ENCODE results near the gene PTPRJ.

PTPRJ gene

DNA sequence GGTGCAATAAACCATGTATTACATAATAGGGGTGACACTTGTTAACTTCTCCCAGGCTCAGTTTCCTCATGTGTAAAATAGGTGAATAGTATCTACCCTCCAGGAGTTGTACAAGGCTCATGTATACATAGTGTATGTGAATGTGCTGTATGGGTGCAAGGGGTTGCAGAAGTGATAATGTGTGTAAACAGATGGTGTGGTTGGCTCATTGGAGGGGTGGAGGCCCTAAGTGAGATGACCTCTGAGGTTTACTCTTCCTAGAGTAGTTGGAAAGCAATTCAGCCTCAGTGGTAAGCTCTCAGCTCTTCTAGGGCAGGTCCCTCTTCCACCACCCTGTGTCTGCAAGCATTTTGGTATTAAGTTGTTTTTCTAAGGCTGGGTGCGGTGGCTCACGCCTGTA lies 102.4 kb downstream of the PTPRJ start:
- H3K4me2 ChIP-seq (ENCODE audit: low read length, poor library complexity, severe bottlenecking) = no peak overlapping the region
- H3K4me3 ChIP-seq (ENCODE audit: insufficient read depth in 1 of 2, low read depth in 1 of 2, low read length in 2 of 2) = no peak overlapping the region
- no peak overlapping the region for H3K14ac ChIP-seq (ENCODE audit: low read length in 2 of 2)
- no peak overlapping the region for H4K91ac ChIP-seq (ENCODE audit: low read length)
- no peak overlapping the region for H4K8ac ChIP-seq (ENCODE audit: low read length)
- peaks cover 8% of the 10 kb centered on the region for H3K79me1 ChIP-seq (replicated peaks; ENCODE audit: low read length, poor library complexity, severe bottlenecking)
- no peak overlapping the region for H2BK120ac ChIP-seq (ENCODE audit: low read depth, low read length)
- peaks cover 16% of the 10 kb centered on the region for H3K4me1 ChIP-seq (ENCODE audit: control insufficient read depth, insufficient read depth, low read depth, low read length)
- H2BK15ac ChIP-seq (ENCODE audit: low read depth, poor library complexity, severe bottlenecking) = no peak overlapping the region
- WGBS = 100% methylated on average over 2 of the region's 2 CpGs
- H3K9me3 ChIP-seq (ENCODE audit: control insufficient read depth, low read length) = no peaks in the 10 kb centered on the region
- peaks cover 0 to 14% of the 10 kb centered on the region in 2 experiments for H3K36me3 ChIP-seq (ENCODE audit: control insufficient read depth in 1 of 2, insufficient read depth in 2 of 2, low read depth in 1 of 2, low read length in 2 of 2)
- no peak overlapping the region for H3K9ac ChIP-seq (ENCODE audit: low read length)
- H2AK5ac ChIP-seq (ENCODE audit: low read length, severe bottlenecking) = no peak overlapping the region
- H3K4ac ChIP-seq (ENCODE audit: low read depth in 1 of 2, low read length in 2 of 2) = no peak overlapping the region
- H2AFZ ChIP-seq (ENCODE audit: low read depth, low read length) = no peak overlapping the region
- no peak overlapping the region for H3K23ac ChIP-seq (ENCODE audit: low read length in 2 of 2)
- no peaks in the 10 kb centered on the region for H3K27me3 ChIP-seq (ENCODE audit: control insufficient read depth in 1 of 2, insufficient read depth in 1 of 2, low read length in 2 of 2)
- no peak for DNase-seq
- no peak overlapping the region for H3K18ac ChIP-seq (ENCODE audit: low read depth in 1 of 2, low read length in 2 of 2)
- no peak overlapping the region for H3K27ac ChIP-seq (ENCODE audit: low read length, poor library complexity, severe bottlenecking)
- H2BK5ac ChIP-seq (ENCODE audit: low read depth, low read length, poor library complexity, severe bottlenecking) = no peak overlapping the region
- H2BK12ac ChIP-seq (ENCODE audit: low read length in 2 of 2) = no peak overlapping the region

DNA sequence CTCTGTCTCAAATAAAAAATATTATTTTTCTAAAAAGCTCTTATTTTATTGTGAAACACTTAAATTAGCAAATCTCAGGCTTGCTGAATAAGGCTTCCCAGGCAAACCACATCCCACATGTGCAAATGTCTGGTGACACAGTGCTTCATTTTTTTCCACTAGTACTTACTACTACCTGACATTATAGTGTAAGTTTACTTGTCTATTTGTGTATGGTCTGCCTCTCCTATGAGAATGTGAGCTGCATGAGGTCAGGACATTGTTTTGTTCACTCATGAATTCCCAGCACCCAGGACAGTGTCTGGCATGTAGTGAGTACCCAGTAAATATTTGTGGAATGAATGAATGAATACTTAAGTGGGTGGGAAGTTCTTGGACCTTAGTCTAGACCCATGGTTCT lies 103.1 kb downstream of the PTPRJ start:
- Histone ChIP-seq H3K4ac (ENCODE audit: low read depth in 1 of 2, low read length in 2 of 2) (no peak overlapping the region), H2BK5ac (ENCODE audit: low read depth, low read length, poor library complexity, severe bottlenecking) (no peak overlapping the region), H4K91ac (ENCODE audit: low read length) (no peak overlapping the region), H2AFZ (ENCODE audit: low read depth, low read length) (no peak overlapping the region), H4K8ac (ENCODE audit: low read length) (no peak overlapping the region), H3K9ac (ENCODE audit: low read length) (no peak overlapping the region), H2AK5ac (ENCODE audit: low read length, severe bottlenecking) (no peak overlapping the region), H2BK120ac (ENCODE audit: low read depth, low read length) (no peak overlapping the region), H3K27me3 (ENCODE audit: control insufficient read depth in 1 of 2, insufficient read depth in 1 of 2, low read length in 2 of 2) (no peaks in the 10 kb centered on the region), H3K36me3 (ENCODE audit: control insufficient read depth in 1 of 2, insufficient read depth in 2 of 2, low read depth in 1 of 2, low read length in 2 of 2) (peaks cover 0 to 10% of the 10 kb centered on the region in 2 experiments), H3K79me1 (replicated peaks; ENCODE audit: low read length, poor library complexity, severe bottlenecking) (peaks cover 7% of the 10 kb centered on the region), H3K4me2 (ENCODE audit: low read length, poor library complexity, severe bottlenecking) (no peak overlapping the region), H3K14ac (ENCODE audit: low read length in 2 of 2) (no peak overlapping the region), H3K4me1 (ENCODE audit: control insufficient read depth, insufficient read depth, low read depth, low read length) (peaks cover 19% of the 10 kb centered on the region), H3K27ac (ENCODE audit: low read length, poor library complexity, severe bottlenecking) (no peak overlapping the region), H3K18ac (ENCODE audit: low read depth in 1 of 2, low read length in 2 of 2) (no peak overlapping the region), H3K23ac (ENCODE audit: low read length in 2 of 2) (no peak overlapping the region), H2BK15ac (ENCODE audit: low read depth, poor library complexity, severe bottlenecking) (no peak overlapping the region), H3K4me3 (ENCODE audit: insufficient read depth in 1 of 2, low read depth in 1 of 2, low read length in 2 of 2) (no peak overlapping the region), H3K9me3 (ENCODE audit: control insufficient read depth, low read length) (no peaks in the 10 kb centered on the region), H2BK12ac (ENCODE audit: low read length in 2 of 2) (no peak overlapping the region)
- no peak for DNase-seq

DNA sequence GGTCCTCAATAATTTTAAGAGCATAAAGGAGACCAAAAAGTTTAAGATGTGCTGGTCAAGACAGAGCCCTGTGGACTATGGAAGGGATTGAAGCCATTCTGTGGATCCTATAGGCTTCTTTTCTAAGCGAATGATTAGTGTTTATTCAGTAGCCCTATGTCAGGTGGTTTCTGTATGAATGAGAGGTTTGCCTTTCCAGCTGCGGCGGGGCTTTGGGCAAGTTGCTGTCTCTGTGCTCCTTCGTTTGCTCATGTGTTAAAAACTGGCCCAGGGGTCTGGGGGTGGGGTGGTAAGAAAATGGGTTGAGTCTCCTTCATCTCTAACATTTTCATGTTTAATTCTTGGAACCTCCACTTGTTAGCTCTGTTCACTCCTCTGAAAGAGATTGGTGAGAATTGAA lies 105.3 kb downstream of the PTPRJ start:
- Histone ChIP-seq H2BK15ac (ENCODE audit: low read depth, poor library complexity, severe bottlenecking) (no peak overlapping the region), H3K9ac (ENCODE audit: low read length) (no peak overlapping the region), H3K36me3 (ENCODE audit: control insufficient read depth in 1 of 2, insufficient read depth in 2 of 2, low read depth in 1 of 2, low read length in 2 of 2) (peaks cover 0 to 7% of the 10 kb centered on the region in 2 experiments), H2BK5ac (ENCODE audit: low read depth, low read length, poor library complexity, severe bottlenecking) (no peak overlapping the region), H2BK12ac (ENCODE audit: low read length in 2 of 2) (no peak overlapping the region), H4K8ac (ENCODE audit: low read length) (no peak overlapping the region), H2AFZ (ENCODE audit: low read depth, low read length) (no peak overlapping the region), H4K91ac (ENCODE audit: low read length) (no peak overlapping the region), H3K79me1 (replicated peaks; ENCODE audit: low read length, poor library complexity, severe bottlenecking) (peaks cover 11% of the 10 kb centered on the region), H3K14ac (ENCODE audit: low read length in 2 of 2) (no peak overlapping the region), H3K27ac (ENCODE audit: low read length, poor library complexity, severe bottlenecking) (no peak overlapping the region), H3K18ac (ENCODE audit: low read depth in 1 of 2, low read length in 2 of 2) (no peak overlapping the region), H3K4me2 (ENCODE audit: low read length, poor library complexity, severe bottlenecking) (no peak overlapping the region), H3K9me3 (ENCODE audit: control insufficient read depth, low read length) (no peaks in the 10 kb centered on the region), H3K27me3 (ENCODE audit: control insufficient read depth in 1 of 2, insufficient read depth in 1 of 2, low read length in 2 of 2) (no peaks in the 10 kb centered on the region), H2BK120ac (ENCODE audit: low read depth, low read length) (no peak overlapping the region), H3K4me3 (ENCODE audit: insufficient read depth in 1 of 2, low read depth in 1 of 2, low read length in 2 of 2) (no peak overlapping the region), H2AK5ac (ENCODE audit: low read length, severe bottlenecking) (no peak overlapping the region), H3K23ac (ENCODE audit: low read length in 2 of 2) (no peak overlapping the region), H3K4ac (ENCODE audit: low read depth in 1 of 2, low read length in 2 of 2) (no peak overlapping the region), H3K4me1 (ENCODE audit: control insufficient read depth, insufficient read depth, low read depth, low read length) (peaks cover 22% of the 10 kb centered on the region)
- WGBS = 84% methylated on average over 4 of the region's 4 CpGs
- DNase-seq = no peak

DNA sequence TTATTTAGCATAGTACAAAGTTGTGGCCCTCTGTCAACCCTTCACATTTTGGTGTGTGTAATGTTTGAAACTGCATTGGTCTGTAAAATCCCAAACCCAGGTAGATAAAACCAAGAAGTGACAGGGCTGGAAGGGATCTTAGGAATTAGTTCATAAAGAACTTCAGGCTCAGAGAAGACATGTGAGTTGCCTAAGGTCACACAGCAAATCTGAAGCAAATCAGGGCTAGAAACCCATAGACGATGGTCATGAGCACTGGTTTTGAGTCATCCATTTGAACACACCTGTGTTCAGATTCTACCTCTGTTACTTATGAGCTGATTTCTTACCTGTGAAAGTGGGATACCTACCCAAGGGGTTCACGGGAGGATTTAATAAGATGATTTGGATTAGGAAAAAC lies 107.1 kb downstream of the PTPRJ start:
- H3K79me1 ChIP-seq (replicated peaks; ENCODE audit: low read length, poor library complexity, severe bottlenecking) = peaks cover 16% of the 10 kb centered on the region
- no peak for DNase-seq
- H4K8ac ChIP-seq (ENCODE audit: low read length) = no peak overlapping the region
- H3K14ac ChIP-seq (ENCODE audit: low read length in 2 of 2) = no peak overlapping the region
- H2BK12ac ChIP-seq (ENCODE audit: low read length in 2 of 2) = no peak overlapping the region
- no peaks in the 10 kb centered on the region for H3K9me3 ChIP-seq (ENCODE audit: control insufficient read depth, low read length)
- no peak overlapping the region for H2BK15ac ChIP-seq (ENCODE audit: low read depth, poor library complexity, severe bottlenecking)
- H3K18ac ChIP-seq (ENCODE audit: low read depth in 1 of 2, low read length in 2 of 2) = no peak overlapping the region
- H3K36me3 ChIP-seq (ENCODE audit: control insufficient read depth in 1 of 2, insufficient read depth in 2 of 2, low read depth in 1 of 2, low read length in 2 of 2) = peaks cover 0 to 10% of the 10 kb centered on the region in 2 experiments
- no peak overlapping the region for H3K4me2 ChIP-seq (ENCODE audit: low read length, poor library complexity, severe bottlenecking)
- H4K91ac ChIP-seq (ENCODE audit: low read length) = no peak overlapping the region
- no peak overlapping the region for H2AFZ ChIP-seq (ENCODE audit: low read depth, low read length)
- 100% methylated on average over 1 of the region's 2 CpGs for WGBS
- H2BK5ac ChIP-seq (ENCODE audit: low read depth, low read length, poor library complexity, severe bottlenecking) = no peak overlapping the region
- peaks cover 22% of the 10 kb centered on the region for H3K4me1 ChIP-seq (ENCODE audit: control insufficient read depth, insufficient read depth, low read depth, low read length)
- H3K27me3 ChIP-seq (ENCODE audit: control insufficient read depth in 1 of 2, insufficient read depth in 1 of 2, low read length in 2 of 2) = no peaks in the 10 kb centered on the region
- no peak overlapping the region for H2BK120ac ChIP-seq (ENCODE audit: low read depth, low read length)
- no peak overlapping the region for H3K4me3 ChIP-seq (ENCODE audit: insufficient read depth in 1 of 2, low read depth in 1 of 2, low read length in 2 of 2)
- H3K27ac ChIP-seq (ENCODE audit: low read length, poor library complexity, severe bottlenecking) = no peak overlapping the region
- no peak overlapping the region for H2AK5ac ChIP-seq (ENCODE audit: low read length, severe bottlenecking)
- no peak overlapping the region for H3K23ac ChIP-seq (ENCODE audit: low read length in 2 of 2)
- H3K9ac ChIP-seq (ENCODE audit: low read length) = no peak overlapping the region
- H3K4ac ChIP-seq (ENCODE audit: low read depth in 1 of 2, low read length in 2 of 2) = no peak overlapping the region
